Adrenal gland (tissue), 5 donors: ENCODE measurements around the gene HMCN2.

Experiments used
- CTCF ChIP-seq, 6 experiments: fragments of 450-650 bp in 4 of 6; fragments of 200-600 bp in 2 of 6; sonication (generic) in 1 of 6; IDR thresholded peaks; 1 replicate in 5 of 6; 2 replicates in 1 of 6; pipeline versions ENCODE4 v1.5.1 to v1.8.0; 2016 to 2021; ENCODE audit warnings: antibody characterized with exemption in 6 of 6, mild to moderate bottlenecking in 2 of 6, moderate library complexity in 1 of 6
- POLR2A ChIP-seq, 2 donors: fragments of 450-650 bp; IDR thresholded peaks; one replicate each; pipeline ENCODE4 v1.6.1; 2017; ENCODE audit warnings: antibody characterized with exemption in 2 of 2, mild to moderate bottlenecking in 2 of 2, moderate library complexity in 1 of 2
- donor health status: DM: no; HTN: no; CAD: no.

GRCh38 chr9:130336027-130336610 is 70.6 kb downstream of the HMCN2 start:
- TF ChIP-seq CTCF (IDR thresholded peaks at IDR 0.05) (no peak), POLR2A (IDR thresholded peaks at IDR 0.05) (no peak)
